Thymus (tissue), 11 donors: Measurements from ENCODE around the gene PODNL1. TPM values are rescaled to one million over a fixed set of nuclear protein-coding genes. Genes with fewer than 3 reads are reported as not detected.
A peak's percentile ranks its signal among the peaks of the same experiment; 100 is the strongest.

Experiments used
- DNase-seq, 9 donors: peaks; one replicate each; pipeline ENCODE4 v3.0.0-alpha.2; 2013; ENCODE audit warnings: low spot score in 9 of 9, low read depth in 6 of 9, missing footprints in 1 of 9
- H3K27ac ChIP-seq, 2 donors: one replicate each; pipeline ENCODE4 v1.5.1; 2013; ENCODE audit warnings: control low read depth in 1 of 2, low read depth in 1 of 2, low read length in 1 of 2, mild to moderate bottlenecking in 1 of 2, moderate library complexity in 1 of 2
- H3K27me3 ChIP-seq, 2 donors: one replicate each; pipeline ENCODE4 v1.5.1; 2013; ENCODE audit warnings: low read length in 1 of 2; ENCODE audit not compliant: control insufficient read depth in 2 of 2, insufficient read depth in 1 of 2
- H3K36me3 ChIP-seq, 2 donors: one replicate each; pipeline ENCODE4 v1.5.1; 2013; ENCODE audit warnings: low read length in 1 of 2, mild to moderate bottlenecking in 1 of 2, moderate library complexity in 1 of 2; ENCODE audit not compliant: control insufficient read depth in 2 of 2, insufficient read depth in 2 of 2
- H3K4me1 ChIP-seq, 2 donors: one replicate each; pipeline ENCODE4 v1.5.1; 2013; ENCODE audit warnings: low read length in 2 of 2; ENCODE audit not compliant: control insufficient read depth in 2 of 2, insufficient read depth in 2 of 2
- H3K4me3 ChIP-seq, 2 donors: one replicate each; pipeline ENCODE4 v1.5.1; 2013; ENCODE audit warnings: low read length in 2 of 2, control low read depth in 1 of 2, mild to moderate bottlenecking in 1 of 2
- H3K9me3 ChIP-seq, 2 donors: one replicate each; pipeline ENCODE4 v1.5.1; 2013; ENCODE audit warnings: low read length in 1 of 2, mild to moderate bottlenecking in 1 of 2; ENCODE audit not compliant: control insufficient read depth in 2 of 2, insufficient read depth in 1 of 2
- WGBS: extraction: QIAGEN DNeasy Blood & Tissue Kit; methylation state at CpG from one replicate; pipeline ENCODE4 v1.1.7; 2013; 5-methylcytosine and 5-hydroxymethylcytosine counted together
- polyA plus RNA-seq: library from polyadenylated mRNA; stranded (reverse); fragments of 200-250 nt; gene quantifications from one replicate; pipeline ENCODE4 v1.2.3, GENCODE V29; 2013
- total RNA-seq: library from RNA; stranded (reverse); fragments of 120-200 nt; gene quantifications from one replicate; pipeline ENCODE4 v1.2.4, GENCODE V29; 2013
- donor health status: healthy.

Gene PODNL1
- total and polyA plus RNA-seq, 2 donors, result 0.09 to 0.94 TPM

- peaks cover 0 to 2% of the 10 kb centered on the region in 2 donors for H3K9me3 ChIP-seq
- H3K4me1 ChIP-seq, result peaks cover 43 to 58% of the 10 kb centered on the region in 2 donors
- H3K27me3 ChIP-seq, result peaks cover 0 to 13% of the 10 kb centered on the region in 2 donors
- no peak for DNase-seq
- no peak overlapping the region for H3K4me3 ChIP-seq
- no peaks in the 10 kb centered on the region for H3K36me3 ChIP-seq
- no peak overlapping the region for H3K27ac ChIP-seq
- 56% methylated on average over 20 of the region's 20 CpGs for WGBS
Measured at GRCh38 chr19:13885826-13886365, 52.3 kb downstream of the PODNL1 start.

GRCh38 chr19:13884726-13885591 is 53.3 kb downstream of the PODNL1 start:
- no peaks in the 10 kb centered on the region for H3K36me3 ChIP-seq
- H3K27me3 ChIP-seq, result peaks cover 0 to 13% of the 10 kb centered on the region in 2 donors
- peak in 1 of 9 donors; percentile 40 for DNase-seq
- peaks cover 50 to 66% of the 10 kb centered on the region in 2 donors for H3K4me1 ChIP-seq
- H3K27ac ChIP-seq, result no peak overlapping the region
- WGBS, result 68% methylated on average over 26 of the region's 26 CpGs
- H3K9me3 ChIP-seq, result peaks cover 0 to 2% of the 10 kb centered on the region in 2 donors
- no peak overlapping the region for H3K4me3 ChIP-seq

GRCh38 chr19:13883516-13884064 is 54.6 kb downstream of the PODNL1 start:
- H3K27me3 ChIP-seq, result peaks cover 0 to 13% of the 10 kb centered on the region in 2 donors
- H3K4me1 ChIP-seq, result peaks cover 51 to 69% of the 10 kb centered on the region in 2 donors
- DNase-seq, result peak in 3 of 9 donors; percentile 45 to 80 (median 61)

GRCh38 chr19:13882836-13883235 is 55.4 kb downstream of the PODNL1 start:
- peak in 1 of 9 donors; percentile 64 for DNase-seq
- H3K36me3 ChIP-seq, result no peaks in the 10 kb centered on the region
- H3K9me3 ChIP-seq, result peaks cover 0 to 5% of the 10 kb centered on the region in 2 donors
- WGBS, result 43% methylated on average over 12 of the region's 12 CpGs
- no peak overlapping the region for H3K4me3 ChIP-seq
- peak overlapping the region; percentile 33 to 61 for H3K27ac ChIP-seq
- peaks cover 0 to 13% of the 10 kb centered on the region in 2 donors for H3K27me3 ChIP-seq
- H3K4me1 ChIP-seq, result peaks cover 51 to 69% of the 10 kb centered on the region in 2 donors

More at GRCh38 chr19:13883516-13884064, 54.6 kb downstream of the PODNL1 start:
- Histone ChIP-seq H3K9me3 (peaks cover 0 to 5% of the 10 kb centered on the region in 2 donors), H3K4me3 (no peak overlapping the region), H3K27ac (peak overlapping the region in 1 of 2 donors; percentile 61), H3K36me3 (no peaks in the 10 kb centered on the region)
- WGBS, result 30% methylated on average over 10 of the region's 10 CpGs

- Histone ChIP-seq H3K4me1 (peaks cover 51 to 69% of the 10 kb centered on the region in 2 donors), H3K27ac (peak overlapping the region; percentile 3 to 61), H3K36me3 (no peaks in the 10 kb centered on the region), H3K4me3 (no peak overlapping the region), H3K9me3 (peaks cover 0 to 5% of the 10 kb centered on the region in 2 donors), H3K27me3 (peaks cover 0 to 13% of the 10 kb centered on the region in 2 donors)
- WGBS, result 71% methylated on average over 5 of the region's 5 CpGs
- no peak for DNase-seq
Measured at GRCh38 chr19:13882419-13882795, 55.8 kb downstream of the PODNL1 start.

GRCh38 chr19:13881692-13882418 is 56.4 kb downstream of the PODNL1 start:
- WGBS, result 5% methylated on average over 17 of the region's 17 CpGs
- H3K4me3 ChIP-seq, result no peak overlapping the region

GRCh38 chr19:13881251-13881691 is 56.9 kb downstream of the PODNL1 start:
- Histone ChIP-seq H3K36me3 (no peaks in the 10 kb centered on the region), H3K4me3 (no peak overlapping the region), H3K4me1 (peaks cover 50 to 61% of the 10 kb centered on the region in 2 donors), H3K27ac (peak overlapping the region; percentile 50 to 61), H3K9me3 (peaks cover 0 to 5% of the 10 kb centered on the region in 2 donors), H3K27me3 (peaks cover 0 to 10% of the 10 kb centered on the region in 2 donors)
- peak in 2 of 9 donors; percentile 32 to 56 for DNase-seq
- 4% methylated on average over 12 of the region's 12 CpGs for WGBS

More at GRCh38 chr19:13881692-13882418, 56.4 kb downstream of the PODNL1 start:
- peaks cover 0 to 10% of the 10 kb centered on the region in 2 donors for H3K27me3 ChIP-seq
- DNase-seq, result peak in 3 of 9 donors; percentile 49 to 83 (median 64)
- peaks cover 0 to 5% of the 10 kb centered on the region in 2 donors for H3K9me3 ChIP-seq
- peak overlapping the region; percentile 46 to 61 for H3K27ac ChIP-seq
- no peaks in the 10 kb centered on the region for H3K36me3 ChIP-seq
- H3K4me1 ChIP-seq, result peaks cover 51 to 64% of the 10 kb centered on the region in 2 donors
